Measurements from ENCODE around the gene RHBDL2. TPM values are rescaled to one million over a fixed set of nuclear protein-coding genes. Genes with fewer than 3 reads are reported as not detected.
"Not testable (repeated sequence)": the region's sequence is repeated elsewhere in the genome, so short reads cannot be mapped to it uniquely, and the experiment has no call there.

RHBDL2 gene
- total RNA-seq, 1 experiment from 2014 or later, result not detected

- no peaks in the 10 kb centered on the region for H4K20me1 ChIP-seq (ENCODE audit: insufficient read depth, low read depth, low read length)
- H3K4me2 ChIP-seq (ENCODE audit: low read depth, low read length, poor library complexity, severe bottlenecking), result no peak overlapping the region
- H3K36me3 ChIP-seq (ENCODE audit: insufficient read depth, low read length), result peaks cover 30% of the 10 kb centered on the region
- no peaks in the 10 kb centered on the region for H3K27me3 ChIP-seq (ENCODE audit: low read length)
- DNase-seq, result no peak
- no peaks in the 10 kb centered on the region for H3K9me3 ChIP-seq (ENCODE audit: low read length)
- no peak overlapping the region for H2AFZ ChIP-seq (ENCODE audit: low read length)
- H3K27ac ChIP-seq (ENCODE audit: low read length), result no peak overlapping the region
- H3K79me2 ChIP-seq (ENCODE audit: low read length), result peaks cover 16% of the 10 kb centered on the region
- H3K4me1 ChIP-seq (ENCODE audit: low read length), result peaks cover 16% of the 10 kb centered on the region
- H3K9me2 ChIP-seq (replicated peaks; ENCODE audit: insufficient read depth, low read length), result no peaks in the 10 kb centered on the region
- no peak overlapping the region for H3K4me3 ChIP-seq (ENCODE audit: low read length)
- H3K9ac ChIP-seq (ENCODE audit: low read length), result no peak overlapping the region
Observed at GRCh38 chr1:38846210-38846609, 95.4 kb downstream of the RHBDL2 start.

- H3K9me3 ChIP-seq (ENCODE audit: low read length); H3K4me3 ChIP-seq (ENCODE audit: low read length); H3K4me2 ChIP-seq (ENCODE audit: low read depth, low read length, poor library complexity, severe bottlenecking); H2AFZ ChIP-seq (ENCODE audit: low read length); DNase-seq; H3K27me3 ChIP-seq (ENCODE audit: low read length); H3K9ac ChIP-seq (ENCODE audit: low read length); H4K20me1 ChIP-seq (ENCODE audit: insufficient read depth, low read depth, low read length); H3K27ac ChIP-seq (ENCODE audit: low read length); H3K9me2 ChIP-seq (replicated peaks; ENCODE audit: insufficient read depth, low read length): not testable (repeated sequence)
- peaks cover 16% of the 10 kb centered on the region for H3K79me2 ChIP-seq (ENCODE audit: low read length)
- peaks cover 16% of the 10 kb centered on the region for H3K4me1 ChIP-seq (ENCODE audit: low read length)
- peaks cover 22% of the 10 kb centered on the region for H3K36me3 ChIP-seq (ENCODE audit: insufficient read depth, low read length)
Observed at GRCh38 chr1:38845088-38845487, 96.5 kb downstream of the RHBDL2 start.

- H3K4me1 ChIP-seq (ENCODE audit: low read length), result no peaks in the 10 kb centered on the region
- no peak for DNase-seq
- peaks cover 7% of the 10 kb centered on the region; the same call in 1 of the 2 replicates for H3K36me3 ChIP-seq (ENCODE audit: insufficient read depth, low read length)
- no peaks in the 10 kb centered on the region for H3K9me3 ChIP-seq (ENCODE audit: low read length)
- no peak overlapping the region for H2AFZ ChIP-seq (ENCODE audit: low read length)
- H3K9me2 ChIP-seq (replicated peaks; ENCODE audit: insufficient read depth, low read length), result no peaks in the 10 kb centered on the region
- H3K9ac ChIP-seq (ENCODE audit: low read length), result no peak overlapping the region
- no peak overlapping the region for H3K4me2 ChIP-seq (ENCODE audit: low read depth, low read length, poor library complexity, severe bottlenecking)
- H3K4me3 ChIP-seq (ENCODE audit: low read length), result no peak overlapping the region
- peaks cover 5% of the 10 kb centered on the region for H3K79me2 ChIP-seq (ENCODE audit: low read length)
- H3K27me3 ChIP-seq (ENCODE audit: low read length), result no peaks in the 10 kb centered on the region
- H3K27ac ChIP-seq (ENCODE audit: low read length), result no peak overlapping the region
- H4K20me1 ChIP-seq (ENCODE audit: insufficient read depth, low read depth, low read length), result 0 out of 2 replicates have a peak, but pooled peaks cover 3% of the 10 kb centered on the region
Observed at GRCh38 chr1:38840281-38840680, 101.3 kb downstream of the RHBDL2 start.

GRCh38 chr1:38839363-38839762, 102.3 kb downstream of the RHBDL2 start:
- no peak overlapping the region for H3K4me3 ChIP-seq (ENCODE audit: low read length)
- H3K9me3 ChIP-seq (ENCODE audit: low read length), result no peaks in the 10 kb centered on the region
- H3K4me1 ChIP-seq (ENCODE audit: low read length), result no peaks in the 10 kb centered on the region
- H3K4me2 ChIP-seq (ENCODE audit: low read depth, low read length, poor library complexity, severe bottlenecking), result no peak overlapping the region
- no peak for DNase-seq
- no peaks in the 10 kb centered on the region for H3K9me2 ChIP-seq (replicated peaks; ENCODE audit: insufficient read depth, low read length)
- peaks cover 7% of the 10 kb centered on the region; the same call in 1 of the 2 replicates for H3K36me3 ChIP-seq (ENCODE audit: insufficient read depth, low read length)
- peaks cover 5% of the 10 kb centered on the region for H3K79me2 ChIP-seq (ENCODE audit: low read length)
- no peak overlapping the region for H3K9ac ChIP-seq (ENCODE audit: low read length)
- 0 out of 2 replicates have a peak, but pooled peaks cover 3% of the 10 kb centered on the region for H4K20me1 ChIP-seq (ENCODE audit: insufficient read depth, low read depth, low read length)
- no peaks in the 10 kb centered on the region for H3K27me3 ChIP-seq (ENCODE audit: low read length)
- H2AFZ ChIP-seq (ENCODE audit: low read length), result no peak overlapping the region
- H3K27ac ChIP-seq (ENCODE audit: low read length), result no peak overlapping the region

GRCh38 chr1:38836316-38836715, 105.3 kb downstream of the RHBDL2 start:
- H3K27ac ChIP-seq (ENCODE audit: low read length); H3K79me2 ChIP-seq (ENCODE audit: low read length); H3K4me1 ChIP-seq (ENCODE audit: low read length); H3K9ac ChIP-seq (ENCODE audit: low read length); H3K27me3 ChIP-seq (ENCODE audit: low read length); H3K36me3 ChIP-seq (ENCODE audit: insufficient read depth, low read length); H3K9me2 ChIP-seq (replicated peaks; ENCODE audit: insufficient read depth, low read length); H3K4me2 ChIP-seq (ENCODE audit: low read depth, low read length, poor library complexity, severe bottlenecking); DNase-seq; H2AFZ ChIP-seq (ENCODE audit: low read length); H3K4me3 ChIP-seq (ENCODE audit: low read length); H3K9me3 ChIP-seq (ENCODE audit: low read length); H4K20me1 ChIP-seq (ENCODE audit: insufficient read depth, low read depth, low read length): not testable (repeated sequence)

Small RNA genes within 50 kb of the gene (small RNA-seq; reads per million reads assigned to genes)
- gene GJA9-MYCBP (not detected), gene RF00019 (not detected), gene RNU6-605P (not detected)

Other genes with a start within 250 kb of the RHBDL2 start
- 11.3 and 18.3 TPM in 2 replicates for gene RRAGC, start 82.1 kb downstream of the RHBDL2 start, total RNA-seq (2014; rRNA removed; shearing (Covaris generic); ENCODE audit: low replicate concordance)
- gene MYCBP, start 68.5 kb downstream of the RHBDL2 start, total RNA-seq (2014; rRNA removed; shearing (Covaris generic); ENCODE audit: low replicate concordance), result 9.2 and 25.1 TPM in 2 replicates
- gene GJA9, start 60.2 kb downstream of the RHBDL2 start, total RNA-seq (2014; rRNA removed; shearing (Covaris generic); ENCODE audit: low replicate concordance), result not detected in 2 replicates
- gene AKIRIN1, start 49.4 kb upstream of the RHBDL2 start, total RNA-seq (2014; rRNA removed; shearing (Covaris generic); ENCODE audit: low replicate concordance), result 81.3 and 131 TPM in 2 replicates
- gene NDUFS5, start 84.5 kb upstream of the RHBDL2 start, total RNA-seq (2014; rRNA removed; shearing (Covaris generic); ENCODE audit: low replicate concordance), result 259 and 372 TPM in 2 replicates